HEK293T (cell line): ENCODE data around the gene ANKRD7.

ENCODE experiments used
- ELF4 ChIP-seq: fragments of 450-650 bp; IDR thresholded peaks from 2 replicates; pipeline ENCODE4 v1.6.1; 2017; ENCODE audit warnings: antibody characterized with exemption
- LEF1 ChIP-seq: fragments of 450-650 bp; IDR thresholded peaks from 2 replicates; pipeline ENCODE4 v1.6.1; 2017; ENCODE audit warnings: mild to moderate bottlenecking, borderline replicate concordance
- SUZ12 ChIP-seq: fragments of 450-650 bp; IDR thresholded peaks from 2 replicates; pipeline ENCODE4 v1.6.1; 2016; ENCODE audit warnings: mild to moderate bottlenecking

DNA sequence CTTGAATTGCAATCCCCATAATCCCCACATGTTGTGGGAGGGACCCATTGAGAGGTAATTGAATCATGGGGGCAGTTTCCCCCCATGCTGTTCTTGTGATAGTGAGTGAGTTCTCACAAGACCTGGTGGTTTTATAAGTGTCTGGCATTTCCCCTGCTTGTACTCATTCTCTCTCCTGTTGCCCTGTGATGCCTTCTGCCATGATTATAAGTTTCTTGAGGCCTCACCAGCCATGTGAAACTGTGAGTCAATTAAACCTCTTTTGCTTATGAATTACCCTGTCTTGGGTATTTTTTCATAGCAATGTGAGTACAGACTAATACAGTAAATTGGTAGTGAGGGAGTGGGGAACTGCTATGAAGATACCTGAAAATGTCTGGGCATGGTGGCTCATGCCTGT is 65.0 kb downstream of the ANKRD7 start:
- no peak for TF ChIP-seq LEF1
- no peak for TF ChIP-seq ELF4
- TF ChIP-seq SUZ12: no peak
